GM21526 (cell line): Measurements from ENCODE around the gene HLCS.

ENCODE experiments used
- ATAC-seq: cut with Tn5 transposase; IDR thresholded peaks from one replicate; pipeline ENCODE4 v1.9.1; 2021; ENCODE audit warnings: moderate library complexity; ENCODE audit not compliant: unreplicated experiment, low FRiP score

HLCS gene

GRCh38 chr21:36732761-36733160 is 233.7 kb downstream of the HLCS start:
- no peak for ATAC-seq

- no peak for ATAC-seq
Observed at GRCh38 chr21:36732217-36732616, 234.3 kb downstream of the HLCS start.

- ATAC-seq = no peak
Observed at GRCh38 chr21:36730291-36731281, 235.9 kb downstream of the HLCS start.

- ATAC-seq = no peak
Observed at GRCh38 chr21:36729310-36729970, 237.0 kb downstream of the HLCS start.

GRCh38 chr21:36728371-36729111 is 237.9 kb downstream of the HLCS start:
- no peak for ATAC-seq

- ATAC-seq = no peak
Observed at GRCh38 chr21:36727866-36728265, 238.6 kb downstream of the HLCS start.

- ATAC-seq = no peak
Observed at GRCh38 chr21:36725793-36726386, 240.6 kb downstream of the HLCS start.

GRCh38 chr21:36724660-36725059 is 241.8 kb downstream of the HLCS start:
- ATAC-seq = no peak

- no peak for ATAC-seq
Observed at GRCh38 chr21:36723371-36723881, 243.0 kb downstream of the HLCS start.

- ATAC-seq = no peak
Observed at GRCh38 chr21:36722370-36723368, 243.8 kb downstream of the HLCS start.

GRCh38 chr21:36721817-36722216 is 244.7 kb downstream of the HLCS start:
- ATAC-seq = no peak

- ATAC-seq = no peak
Observed at GRCh38 chr21:36719614-36720013, 246.9 kb downstream of the HLCS start.

GRCh38 chr21:36718951-36719501 is 247.4 kb downstream of the HLCS start:
- ATAC-seq = no peak

- ATAC-seq = no peak
Observed at GRCh38 chr21:36717976-36718375, 248.5 kb downstream of the HLCS start.

- no peak for ATAC-seq
Observed at GRCh38 chr21:36716836-36717235, 249.6 kb downstream of the HLCS start.

- ATAC-seq = no peak
Observed at GRCh38 chr21:36716387-36716786, 250.1 kb downstream of the HLCS start.

GRCh38 chr21:36713746-36714145 is 252.7 kb downstream of the HLCS start:
- no peak for ATAC-seq

GRCh38 chr21:36710729-36711048 is 255.8 kb downstream of the HLCS start:
- no peak for ATAC-seq
